Gastrocnemius medialis (tissue), 4 donors: ENCODE results near the gene CHRNA9.

ENCODE experiments used
- POLR2A ChIP-seq, 2 donors: fragments of 450-650 bp; IDR thresholded peaks; one replicate each; pipeline ENCODE4 v1.6.1; 2017; ENCODE audit warnings: antibody characterized with exemption in 2 of 2, mild to moderate bottlenecking in 2 of 2, moderate library complexity in 2 of 2
- TF ChIP-seq, protein P1 (sequence below), 5 experiments: fragments of 450-650 bp in 3 of 5; fragments of 200-600 bp in 2 of 5; sonication (generic) in 2 of 5; IDR thresholded peaks in 4 of 5; conservative IDR thresholded peaks in 1 of 5; 1 replicate in 4 of 5; 2 replicates in 1 of 5; pipeline ENCODE4 v1.5.1; 2016 to 2019; ENCODE audit warnings: antibody characterized with exemption in 5 of 5, mild to moderate bottlenecking in 3 of 5, moderate library complexity in 3 of 5

- TF ChIP-seq, protein P1, sequence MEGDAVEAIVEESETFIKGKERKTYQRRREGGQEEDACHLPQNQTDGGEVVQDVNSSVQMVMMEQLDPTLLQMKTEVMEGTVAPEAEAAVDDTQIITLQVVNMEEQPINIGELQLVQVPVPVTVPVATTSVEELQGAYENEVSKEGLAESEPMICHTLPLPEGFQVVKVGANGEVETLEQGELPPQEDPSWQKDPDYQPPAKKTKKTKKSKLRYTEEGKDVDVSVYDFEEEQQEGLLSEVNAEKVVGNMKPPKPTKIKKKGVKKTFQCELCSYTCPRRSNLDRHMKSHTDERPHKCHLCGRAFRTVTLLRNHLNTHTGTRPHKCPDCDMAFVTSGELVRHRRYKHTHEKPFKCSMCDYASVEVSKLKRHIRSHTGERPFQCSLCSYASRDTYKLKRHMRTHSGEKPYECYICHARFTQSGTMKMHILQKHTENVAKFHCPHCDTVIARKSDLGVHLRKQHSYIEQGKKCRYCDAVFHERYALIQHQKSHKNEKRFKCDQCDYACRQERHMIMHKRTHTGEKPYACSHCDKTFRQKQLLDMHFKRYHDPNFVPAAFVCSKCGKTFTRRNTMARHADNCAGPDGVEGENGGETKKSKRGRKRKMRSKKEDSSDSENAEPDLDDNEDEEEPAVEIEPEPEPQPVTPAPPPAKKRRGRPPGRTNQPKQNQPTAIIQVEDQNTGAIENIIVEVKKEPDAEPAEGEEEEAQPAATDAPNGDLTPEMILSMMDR (IDR thresholded peaks at IDR 0.05 in 4 of 5, conservative IDR thresholded peaks at IDR 0.05 in 1 of 5) = no peak
- no peak for TF ChIP-seq POLR2A (IDR thresholded peaks at IDR 0.05)
Observed at GRCh38 chr4:40379248-40379647, 44.1 kb downstream of the CHRNA9 start.
